DOHH2 (cell line): ENCODE data around the gene HSH2D.

Experiments
- H3F3A ChIP-seq: fragments of 200-600 bp; sonication (generic), shearing (Covaris generic); 2 replicates; pipeline ENCODE4 v1.6.0; 2016; ENCODE audit warnings: antibody characterized with exemption, mild to moderate bottlenecking; ENCODE audit not compliant: control insufficient read depth, insufficient read depth
- H3K27ac ChIP-seq: fragments of 200-600 bp; sonication (generic); 2 replicates; pipeline ENCODE4 v1.5.1; 2014; ENCODE audit warnings: low read depth, mild to moderate bottlenecking, low read length, moderate library complexity
- H3K27me3 ChIP-seq: fragments of 200-600 bp; sonication (generic); 2 replicates; pipeline ENCODE4 v1.6.1; 2014; ENCODE audit warnings: mild to moderate bottlenecking, low read length, mixed read lengths; ENCODE audit not compliant: control insufficient read depth
- H3K36me3 ChIP-seq: fragments of 200-600 bp; sonication (generic); 2 replicates; pipeline ENCODE4 v1.6.1; 2014; ENCODE audit warnings: mild to moderate bottlenecking, low read length, moderate library complexity, mixed read lengths; ENCODE audit not compliant: control insufficient read depth
- H3K4me1 ChIP-seq: fragments of 200-600 bp; sonication (generic); 2 replicates; pipeline ENCODE4 v1.6.1; 2014; ENCODE audit warnings: mild to moderate bottlenecking, low read length, mixed read lengths; ENCODE audit not compliant: control insufficient read depth
- H3K4me2 ChIP-seq: fragments of 200-600 bp; sonication (generic); 2 replicates; pipeline ENCODE4 v1.6.0; 2014; ENCODE audit warnings: mild to moderate bottlenecking, low read length, moderate library complexity
- H3K4me3 ChIP-seq: fragments of 200-600 bp; sonication (generic); 2 replicates; pipeline ENCODE4 v1.5.1; 2014; ENCODE audit warnings: mild to moderate bottlenecking, low read length, mixed read lengths
- H3K79me2 ChIP-seq: fragments of 200-600 bp; sonication (generic); 2 replicates; pipeline ENCODE4 v1.6.1; 2014; ENCODE audit warnings: mild to moderate bottlenecking, low read length, mixed read lengths; ENCODE audit not compliant: control insufficient read depth
- H3K9me2 ChIP-seq: fragments of 200-600 bp; sonication (generic); replicated peaks from 2 replicates; pipeline ENCODE4 v1.6.1; 2014; ENCODE audit warnings: mild to moderate bottlenecking, low read length, mixed read lengths; ENCODE audit not compliant: control insufficient read depth
- H3K9me3 ChIP-seq: fragments of 200-600 bp; sonication (generic); 2 replicates; pipeline ENCODE4 v1.6.1; 2014; ENCODE audit warnings: antibody characterized with exemption, low read length, mixed read lengths; ENCODE audit not compliant: control insufficient read depth, insufficient read depth
- H4K20me1 ChIP-seq: fragments of 200-600 bp; sonication (generic); 2 replicates; pipeline ENCODE4 v1.6.0; 2014; ENCODE audit warnings: low read depth, mild to moderate bottlenecking, antibody characterized with exemption, low read length, moderate library complexity; ENCODE audit not compliant: control insufficient read depth, insufficient read depth
- CTCF ChIP-seq: fragments of 200-600 bp; sonication (generic); IDR thresholded peaks from one replicate; pipeline ENCODE4 v1.5.1; 2014; ENCODE audit warnings: antibody characterized with exemption, mild to moderate bottlenecking, low read depth, low read length; ENCODE audit not compliant: poor library complexity, severe bottlenecking
- EZH2phosphoT487 ChIP-seq: fragments of 200-600 bp; sonication (generic); IDR thresholded peaks from 2 replicates; pipeline ENCODE4 v1.6.1; 2017; ENCODE audit warnings: borderline replicate concordance, mild to moderate bottlenecking, antibody characterized with exemption, low read length, moderate library complexity, mixed read lengths

HSH2D gene

GRCh38 chr19:16205205-16206045 lies 61.9 kb downstream of the HSH2D start:
- TF ChIP-seq EZH2phosphoT487 (no peak), CTCF (no peak)
- Histone ChIP-seq H3K79me2 (peaks cover 20% of the 10 kb centered on the region), H3F3A (no peaks in the 10 kb centered on the region), H3K9me3 (no peaks in the 10 kb centered on the region), H3K27ac (no peak overlapping the region), H3K27me3 (no peaks in the 10 kb centered on the region), H3K4me3 (no peak overlapping the region), H3K4me2 (no peak overlapping the region), H4K20me1 (no peaks in the 10 kb centered on the region), H3K9me2 (no peaks in the 10 kb centered on the region), H3K36me3 (peaks cover 70% of the 10 kb centered on the region), H3K4me1 (no peaks in the 10 kb centered on the region)

- Histone ChIP-seq H4K20me1 (no peaks in the 10 kb centered on the region), H3K36me3 (peaks cover 72% of the 10 kb centered on the region), H3F3A (no peaks in the 10 kb centered on the region), H3K9me3 (no peaks in the 10 kb centered on the region), H3K4me1 (no peaks in the 10 kb centered on the region), H3K9me2 (no peaks in the 10 kb centered on the region), H3K79me2 (peaks cover 13% of the 10 kb centered on the region), H3K4me3 (no peak overlapping the region), H3K4me2 (no peak overlapping the region), H3K27ac (no peak overlapping the region), H3K27me3 (no peaks in the 10 kb centered on the region)
- TF ChIP-seq CTCF (no peak), EZH2phosphoT487 (no peak)
These were observed 62.6 kb downstream of the HSH2D start for GRCh38 chr19:16206046-16206605.

- TF ChIP-seq EZH2phosphoT487 (no peak), CTCF (no peak)
- Histone ChIP-seq H3K27ac (no peak overlapping the region), H3K4me2 (no peak overlapping the region), H3F3A (no peaks in the 10 kb centered on the region), H3K4me3 (no peak overlapping the region), H3K79me2 (peaks cover 16% of the 10 kb centered on the region), H3K4me1 (no peaks in the 10 kb centered on the region), H3K9me3 (no peaks in the 10 kb centered on the region), H3K36me3 (peaks cover 77% of the 10 kb centered on the region), H3K9me2 (no peaks in the 10 kb centered on the region), H4K20me1 (no peaks in the 10 kb centered on the region), H3K27me3 (no peaks in the 10 kb centered on the region)
These were observed 63.2 kb downstream of the HSH2D start for GRCh38 chr19:16206637-16207036.
